Spleen (tissue), 7 donors: ENCODE results near the gene CTSZ.

Experiments used
- CTCF ChIP-seq, 11 experiments: fragments of 200-600 bp in 7 of 11; fragments of 450-650 bp in 4 of 11; sonication (generic) in 4 of 11; IDR thresholded peaks in 8 of 11; conservative IDR thresholded peaks in 3 of 11; 1 replicate in 7 of 11; 2 replicates in 4 of 11; pipeline versions ENCODE4 v1.4.0 to v1.8.0; 2016 to 2021; ENCODE audit warnings: antibody characterized with exemption in 11 of 11, inconsistent platforms in 4 of 11, mild to moderate bottlenecking in 1 of 11
- POLR2A ChIP-seq, 3 donors: fragments of 450-650 bp; IDR thresholded peaks; one replicate each; pipeline ENCODE4 v1.5.1; 2017; ENCODE audit warnings: antibody characterized with exemption in 3 of 3, mild to moderate bottlenecking in 1 of 3
- POLR2AphosphoS5 ChIP-seq, 3 donors: sonication (generic); formaldehyde crosslinking; IDR thresholded peaks; one replicate each; pipeline ENCODE4 v1.5.1; 2017; ENCODE audit warnings: antibody characterized with exemption in 3 of 3
- donor health status: DM: no; HTN: no; CAD: no; lungs with moderate emphysema.
- donor health status: DM: no; HTN: no; CAD: no.
- donor health status: DM: no; HTN: no; CAD: no.

- TF ChIP-seq CTCF (IDR thresholded peaks at IDR 0.05 in 8 of 11, conservative IDR thresholded peaks at IDR 0.05 in 3 of 11), result no peak
- no peak for TF ChIP-seq POLR2A (IDR thresholded peaks at IDR 0.05)
- no peak for TF ChIP-seq POLR2AphosphoS5 (IDR thresholded peaks at IDR 0.05)
These were observed 31.7 kb downstream of the CTSZ start for GRCh38 chr20:58975353-58975752.
